ENCODE measurements around the gene TDRD10. TPM values are rescaled to one million over a fixed set of nuclear protein-coding genes. Genes with fewer than 3 reads are reported as not detected.

The TDRD10 gene
- total RNA-seq, 1 experiment from 2014 or later, result 0.31 TPM

GRCh38 chr1:154495496-154496273, 6.3 kb upstream of the TDRD10 start:
- Histone ChIP-seq H2BK12ac (ENCODE audit: insufficient read length, low read depth, low read length) (no peak overlapping the region), H2AK5ac (ENCODE audit: insufficient read length, low read length) (no peak overlapping the region), H3K56ac (ENCODE audit: insufficient read length, low read depth, low read length) (no peak overlapping the region), H3K27ac (ENCODE audit: insufficient read length, low read depth, low read length) (no peak overlapping the region), H4K8ac (replicated peaks; ENCODE audit: insufficient read length, low read depth, low read length) (no peak overlapping the region), H2BK20ac (ENCODE audit: low read depth, low read length, poor library complexity, severe bottlenecking) (no peak overlapping the region), H4K20me1 (ENCODE audit: control insufficient read depth, insufficient read depth, insufficient read length) (no peaks in the 10 kb centered on the region), H3K9me3 (ENCODE audit: control insufficient read depth, low read depth, low read length) (no peaks in the 10 kb centered on the region), H2AFZ (ENCODE audit: low read length) (no peak overlapping the region), H3K9ac (ENCODE audit: extremely low read depth, insufficient read length, low read length) (no peak overlapping the region), H3K23me2 (ENCODE audit: insufficient read length, low read depth, low read length, poor library complexity, severe bottlenecking) (peaks cover 2% of the 10 kb centered on the region), H3K18ac (ENCODE audit: insufficient read length, low read depth, low read length) (no peak overlapping the region), H3K14ac (ENCODE audit: insufficient read depth, low read length) (no peak overlapping the region), H3K4me1 (ENCODE audit: insufficient read depth, low read length) (no peaks in the 10 kb centered on the region; the same call in 1 of the 2 replicates), H3K79me1 (ENCODE audit: insufficient read depth, low read depth, low read length, poor library complexity, severe bottlenecking) (no peaks in the 10 kb centered on the region), H3K4ac (ENCODE audit: low read depth, low read length) (no peak overlapping the region), H3T11ph (ENCODE audit: low read length) (no peak overlapping the region), H2BK15ac (ENCODE audit: low read depth, low read length) (no peak overlapping the region), H4K5ac (ENCODE audit: insufficient read length, low read depth, low read length) (no peak overlapping the region), H2BK5ac (ENCODE audit: insufficient read length, low read length) (no peak overlapping the region), H3K79me2 (ENCODE audit: insufficient read depth, low read length) (no peaks in the 10 kb centered on the region), H3K4me2 (ENCODE audit: insufficient read depth, insufficient read length, low read length) (no peak overlapping the region), H4K91ac (ENCODE audit: insufficient read length, low read depth, low read length) (no peak overlapping the region), H3K23ac (ENCODE audit: insufficient read length, low read depth, low read length) (no peak overlapping the region), H3K27me3 (ENCODE audit: insufficient read depth, low read length) (peaks cover 18% of the 10 kb centered on the region), H2BK120ac (ENCODE audit: low read depth, low read length, poor library complexity, severe bottlenecking) (no peak overlapping the region)
- Mint-ChIP-seq H3K27me3 (ENCODE audit: low read depth) (peaks cover 34% of the 10 kb centered on the region), H3K4me3 (no peak overlapping the region), H3K9me3 (no peaks in the 10 kb centered on the region), H3K36me3 (ENCODE audit: insufficient read depth in 1 of 3, low read depth in 3 of 3) (no peaks in the 10 kb centered on the region), H3K27ac (no peak overlapping the region), H3K4me1 (peaks cover 8 to 13% of the 10 kb centered on the region in 2 experiments)
- no peak for DNase-seq
- TF ChIP-seq, protein P1, sequence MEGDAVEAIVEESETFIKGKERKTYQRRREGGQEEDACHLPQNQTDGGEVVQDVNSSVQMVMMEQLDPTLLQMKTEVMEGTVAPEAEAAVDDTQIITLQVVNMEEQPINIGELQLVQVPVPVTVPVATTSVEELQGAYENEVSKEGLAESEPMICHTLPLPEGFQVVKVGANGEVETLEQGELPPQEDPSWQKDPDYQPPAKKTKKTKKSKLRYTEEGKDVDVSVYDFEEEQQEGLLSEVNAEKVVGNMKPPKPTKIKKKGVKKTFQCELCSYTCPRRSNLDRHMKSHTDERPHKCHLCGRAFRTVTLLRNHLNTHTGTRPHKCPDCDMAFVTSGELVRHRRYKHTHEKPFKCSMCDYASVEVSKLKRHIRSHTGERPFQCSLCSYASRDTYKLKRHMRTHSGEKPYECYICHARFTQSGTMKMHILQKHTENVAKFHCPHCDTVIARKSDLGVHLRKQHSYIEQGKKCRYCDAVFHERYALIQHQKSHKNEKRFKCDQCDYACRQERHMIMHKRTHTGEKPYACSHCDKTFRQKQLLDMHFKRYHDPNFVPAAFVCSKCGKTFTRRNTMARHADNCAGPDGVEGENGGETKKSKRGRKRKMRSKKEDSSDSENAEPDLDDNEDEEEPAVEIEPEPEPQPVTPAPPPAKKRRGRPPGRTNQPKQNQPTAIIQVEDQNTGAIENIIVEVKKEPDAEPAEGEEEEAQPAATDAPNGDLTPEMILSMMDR (conservative IDR thresholded peaks at IDR 0.05), result no peak
- WGBS (ENCODE audit: extremely low coverage, insufficient read length, low lambda C conversion rate), result no CpG with 5 or more reads among the region's 8 CpGs
